Esophagus (tissue), 2 donors: ENCODE data around the gene CHTF8. TPM values are rescaled to one million over a fixed set of nuclear protein-coding genes. Genes with fewer than 3 reads are reported as not detected.
A peak's percentile ranks its signal among the peaks of the same experiment; 100 is the strongest.
"Not testable (repeated sequence)": the region's sequence is repeated elsewhere in the genome, so short reads cannot be mapped to it uniquely, and the experiment has no call there.

ENCODE experiments used
- H3K27ac ChIP-seq, 2 donors: one replicate each; pipeline ENCODE4 v1.5.1; 2013; ENCODE audit warnings: low read depth in 2 of 2, mild to moderate bottlenecking in 2 of 2, inconsistent platforms in 1 of 2, low read length in 1 of 2, moderate library complexity in 1 of 2
- H3K27me3 ChIP-seq, 2 donors: one replicate each; pipeline ENCODE4 v1.6.1; 2013; ENCODE audit warnings: low read length in 2 of 2, control low read depth in 1 of 2, mild to moderate bottlenecking in 1 of 2; ENCODE audit not compliant: insufficient read depth in 2 of 2, control insufficient read depth in 1 of 2
- H3K36me3 ChIP-seq, 2 donors: one replicate each; pipeline ENCODE4 v1.6.1; 2013; ENCODE audit warnings: low read length in 1 of 2; ENCODE audit not compliant: control insufficient read depth in 2 of 2, insufficient read depth in 2 of 2
- H3K4me1 ChIP-seq, 2 donors: one replicate each; pipeline ENCODE4 v1.6.1; 2013; ENCODE audit warnings: low read length in 1 of 2; ENCODE audit not compliant: control insufficient read depth in 2 of 2, insufficient read depth in 2 of 2
- H3K4me3 ChIP-seq, 2 donors: one replicate each; pipeline ENCODE4 v1.5.1; 2013; ENCODE audit warnings: low read length in 2 of 2, mild to moderate bottlenecking in 2 of 2, low read depth in 1 of 2, moderate library complexity in 1 of 2
- H3K9me3 ChIP-seq, 2 donors: one replicate each; pipeline ENCODE4 v1.6.1; 2013; ENCODE audit warnings: mild to moderate bottlenecking in 2 of 2, low read depth in 1 of 2, low read length in 1 of 2, moderate library complexity in 1 of 2; ENCODE audit not compliant: control insufficient read depth in 2 of 2, insufficient read depth in 1 of 2
- WGBS, 2 donors: extraction: QIAGEN DNeasy Blood & Tissue Kit; methylation state at CpG; one replicate each; pipeline ENCODE4 v1.1.7; 2013; 5-methylcytosine and 5-hydroxymethylcytosine counted together
- polyA plus RNA-seq, 2 donors: library from polyadenylated mRNA; stranded (reverse); fragments of 200-250 nt; gene quantifications; one replicate each; pipeline ENCODE4 v1.2.3, GENCODE V29; 2013
- donor health status: healthy with polysubstance abuse.
- donor health status: Bipolar disorder and iron deficiency.

CHTF8 gene
- polyA plus RNA-seq, 2 donors, result 18.8 to 43.5 TPM

DNA sequence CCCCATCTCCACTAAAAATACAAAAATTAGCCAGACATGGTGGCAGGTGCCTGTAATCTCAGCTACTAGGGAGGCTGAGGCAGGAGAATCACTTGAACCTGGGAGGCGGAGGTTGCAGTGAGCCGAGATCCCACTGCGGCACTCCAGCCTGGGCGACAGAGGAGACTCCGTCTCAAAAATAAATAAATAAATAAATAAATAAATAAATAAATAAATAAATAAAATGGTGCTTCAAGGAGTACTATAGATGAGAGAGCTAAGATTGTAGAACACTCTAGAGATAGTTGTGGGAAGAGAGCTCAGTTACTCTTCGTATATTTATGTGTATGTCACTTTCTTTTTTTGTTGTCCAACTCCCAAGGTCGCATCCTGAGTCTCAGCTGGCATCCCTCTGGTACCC lies 7.1 kb upstream of the CHTF8 start:
- 96% methylated on average over 7 of the region's 7 CpGs for WGBS, 2 donors
- not testable (repeated sequence) for H3K4me1 ChIP-seq, H3K9me3 ChIP-seq, H3K27me3 ChIP-seq, H3K4me3 ChIP-seq, H3K27ac ChIP-seq
- H3K36me3 ChIP-seq, result peaks cover 8 to 19% of the 10 kb centered on the region in 2 donors

DNA sequence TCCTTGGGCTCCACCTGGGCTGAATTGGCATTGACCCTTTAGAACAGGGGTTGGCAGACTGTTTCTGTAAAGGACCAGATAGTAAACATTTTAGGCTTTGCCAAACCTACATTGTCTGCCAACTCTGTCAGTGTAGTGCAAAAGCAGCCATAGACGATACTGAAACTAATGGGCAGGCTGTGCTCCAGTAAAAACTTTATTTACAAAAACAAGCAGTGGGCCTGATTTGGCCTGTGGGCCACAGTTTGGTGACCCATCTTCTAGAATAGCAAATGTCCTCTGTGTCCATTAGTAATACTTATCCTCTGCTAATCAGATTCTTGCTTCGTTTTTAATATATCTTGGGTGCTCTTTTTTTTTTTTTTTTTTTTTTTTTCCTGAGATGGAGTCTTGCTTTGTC lies 6.2 kb upstream of the CHTF8 start:
- no peaks in the 10 kb centered on the region for H3K27me3 ChIP-seq
- H3K9me3 ChIP-seq, result no peaks in the 10 kb centered on the region
- H3K36me3 ChIP-seq, result peaks cover 8 to 19% of the 10 kb centered on the region in 2 donors
- H3K4me1 ChIP-seq, result no peaks in the 10 kb centered on the region
- H3K4me3 ChIP-seq, result no peak overlapping the region
- WGBS, 2 donors, result 83 to 85% methylated on average over 2 of the region's 2 CpGs
- H3K27ac ChIP-seq, result no peak overlapping the region

DNA sequence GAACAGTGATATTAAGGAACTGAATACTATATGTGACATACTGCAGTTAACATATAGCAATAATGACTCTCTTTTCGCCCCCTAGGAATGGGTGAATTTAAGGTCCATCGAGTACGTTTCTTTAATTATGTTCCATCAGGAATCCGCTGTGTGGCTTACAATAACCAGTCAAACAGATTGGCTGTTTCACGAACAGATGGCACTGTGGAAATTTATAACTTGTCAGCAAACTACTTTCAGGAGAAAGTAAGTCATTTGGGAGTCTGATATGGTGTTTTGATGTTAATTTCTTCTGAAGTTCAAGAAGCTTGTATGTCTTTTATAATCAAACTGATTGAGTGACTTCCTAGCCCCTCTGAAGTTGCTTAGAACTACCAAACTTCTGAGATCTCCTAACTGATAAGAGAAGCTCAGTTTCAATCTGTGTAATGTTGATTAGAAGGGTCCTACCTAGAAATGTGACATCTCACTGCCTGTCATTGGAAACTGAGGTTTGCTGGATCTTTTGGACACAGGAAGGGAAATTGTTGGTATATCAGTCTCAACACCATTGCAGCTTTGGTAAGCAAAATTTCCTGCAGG lies 1.1 kb upstream of the CHTF8 start:
- H3K27me3 ChIP-seq, result no peaks in the 10 kb centered on the region
- WGBS, 2 donors, result 29 to 32% methylated on average over 5 of the region's 5 CpGs
- no peaks in the 10 kb centered on the region for H3K9me3 ChIP-seq
- peaks cover 3 to 8% of the 10 kb centered on the region in 2 donors for H3K36me3 ChIP-seq
- no peak overlapping the region for H3K27ac ChIP-seq
- H3K4me3 ChIP-seq, result peak overlapping the region; percentile 94 to 97
- H3K4me1 ChIP-seq, result no peaks in the 10 kb centered on the region

DNA sequence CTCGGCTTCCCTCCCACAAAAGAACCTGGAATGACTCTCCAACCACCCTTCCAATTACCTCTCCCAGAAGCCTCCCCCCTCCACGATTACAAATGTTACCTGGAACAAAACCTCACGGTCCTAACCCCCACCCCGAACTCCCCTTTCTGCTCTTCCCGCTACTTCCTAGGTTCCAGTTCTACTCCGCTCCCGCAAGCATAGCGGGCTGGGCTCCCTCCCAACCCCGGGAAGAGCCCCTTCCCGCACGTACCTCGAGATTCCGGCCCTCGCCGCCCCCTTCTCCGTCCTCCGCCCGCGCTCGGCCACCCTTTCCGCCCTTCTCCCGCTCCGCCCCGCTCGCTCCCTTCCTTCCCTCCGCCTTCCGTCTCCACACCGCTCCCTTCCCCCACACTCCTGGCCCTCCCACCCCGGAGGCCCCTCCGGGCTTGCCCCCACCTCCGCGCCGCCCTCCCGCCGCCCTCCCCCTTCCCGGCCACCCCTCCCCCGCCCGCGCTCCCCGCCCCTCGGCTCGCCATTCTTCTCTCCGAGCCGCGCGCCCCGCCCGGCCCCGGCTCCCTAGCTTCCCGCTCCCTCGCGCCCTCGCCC lies 457 bp downstream of the CHTF8 start:
- H3K27me3 ChIP-seq, result no peaks in the 10 kb centered on the region
- no peaks in the 10 kb centered on the region for H3K4me1 ChIP-seq
- H3K27ac ChIP-seq, result peak overlapping the region; percentile 97 to 98
- WGBS, 2 donors, result 1% methylated on average over 31 to 52 of the region's 53 CpGs
- peaks cover 0 to 6% of the 10 kb centered on the region in 2 donors for H3K36me3 ChIP-seq
- H3K4me3 ChIP-seq, result peak overlapping the region; percentile 94 to 97
- H3K9me3 ChIP-seq, result no peaks in the 10 kb centered on the region

DNA sequence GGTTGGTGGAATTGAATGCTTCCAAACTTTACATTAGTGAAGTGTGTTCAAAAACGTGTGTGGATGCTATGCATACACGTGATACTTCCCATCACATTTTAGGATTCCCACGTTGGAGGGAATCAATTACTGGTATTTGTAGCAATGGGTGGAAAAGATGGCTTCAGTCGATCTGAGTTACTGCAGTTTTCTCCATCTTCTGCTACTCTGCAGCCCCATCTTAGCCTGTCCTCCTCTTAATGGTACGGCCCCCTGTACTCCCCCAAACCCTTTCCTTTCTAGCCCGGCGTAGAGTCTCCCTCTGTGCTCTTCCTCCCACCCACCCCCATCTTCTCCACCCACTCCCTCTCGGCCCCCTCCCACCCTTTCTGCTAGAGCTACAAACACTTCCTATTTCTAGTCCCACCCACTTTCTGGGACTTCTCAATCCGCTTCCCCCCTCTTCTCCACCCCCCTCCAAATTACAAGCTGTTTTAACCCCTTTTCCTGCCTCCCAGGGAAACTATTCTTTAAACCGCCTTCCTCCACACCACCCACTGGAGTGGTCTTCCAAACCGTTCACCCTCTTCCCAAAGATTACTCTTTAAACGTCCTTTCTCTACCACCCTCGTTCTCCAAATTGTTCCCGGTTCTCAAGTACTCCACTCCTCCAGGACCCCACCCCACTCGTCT lies 1.1 kb downstream of the CHTF8 start:
- Histone ChIP-seq H3K27ac (peak overlapping the region; percentile 97 to 98), H3K4me3 (peak overlapping the region; percentile 94 to 97), H3K9me3 (no peaks in the 10 kb centered on the region), H3K36me3 (peaks cover 0 to 2% of the 10 kb centered on the region in 2 donors), H3K4me1 (no peaks in the 10 kb centered on the region), H3K27me3 (no peaks in the 10 kb centered on the region)
- WGBS, 2 donors, result 1 to 2% methylated on average over 15 of the region's 15 CpGs

DNA sequence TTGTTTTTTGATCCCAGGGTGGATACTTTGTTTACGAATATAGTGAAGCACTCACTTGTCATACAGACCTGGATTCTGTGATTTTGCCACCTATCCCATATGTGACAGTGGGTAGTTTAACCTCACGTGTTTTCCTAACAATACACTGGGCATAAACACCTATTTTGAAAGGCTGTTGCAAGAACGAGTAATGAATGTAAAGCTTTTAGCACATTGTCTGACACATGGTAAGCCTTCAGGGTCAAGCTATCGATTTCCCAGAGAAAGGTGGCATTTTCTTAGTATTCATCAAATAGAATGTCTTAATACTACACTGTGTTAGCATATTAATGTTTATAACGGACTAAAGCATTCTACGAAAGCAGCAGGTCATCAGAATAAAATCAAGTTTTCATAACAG lies 1.9 kb downstream of the CHTF8 start:
- Histone ChIP-seq H3K27me3 (no peaks in the 10 kb centered on the region), H3K27ac (no peak overlapping the region), H3K36me3 (no peaks in the 10 kb centered on the region), H3K4me1 (no peaks in the 10 kb centered on the region), H3K9me3 (no peaks in the 10 kb centered on the region), H3K4me3 (no peak overlapping the region)
- 53 to 56% methylated on average over 6 of the region's 6 CpGs for WGBS, 2 donors

DNA sequence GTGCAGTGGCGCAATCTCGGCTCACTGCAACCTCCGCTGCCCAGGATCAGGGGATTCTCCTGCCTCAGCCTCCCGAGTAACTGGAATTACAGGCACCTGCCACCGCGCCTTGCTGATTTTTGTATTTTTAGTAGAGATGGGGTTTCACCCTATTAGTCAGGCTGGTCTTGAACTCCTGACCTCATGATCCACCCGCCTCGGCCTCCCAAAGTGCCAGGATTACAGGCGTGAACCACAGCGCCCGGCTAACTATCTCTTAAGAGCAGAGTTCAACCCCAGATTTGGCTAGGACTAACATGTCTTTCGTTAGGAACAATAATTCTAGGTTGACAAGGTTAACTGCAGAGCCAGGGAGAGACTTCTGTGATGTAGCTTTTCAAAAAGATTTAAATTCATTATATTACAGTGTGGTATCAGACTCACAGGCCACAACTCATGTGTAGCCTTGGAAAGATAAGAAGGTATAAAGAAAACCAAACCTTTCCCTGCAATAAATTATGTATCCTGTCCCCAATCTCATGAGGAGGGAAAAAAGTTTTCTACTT lies 4.3 kb downstream of the CHTF8 start:
- no peaks in the 10 kb centered on the region for H3K36me3 ChIP-seq
- H3K27ac ChIP-seq, result no peak overlapping the region
- H3K4me1 ChIP-seq, result no peaks in the 10 kb centered on the region
- H3K27me3 ChIP-seq, result no peaks in the 10 kb centered on the region
- no peaks in the 10 kb centered on the region for H3K9me3 ChIP-seq
- H3K4me3 ChIP-seq, result no peak overlapping the region
- 87 to 88% methylated on average over 12 of the region's 12 CpGs for WGBS, 2 donors

DNA sequence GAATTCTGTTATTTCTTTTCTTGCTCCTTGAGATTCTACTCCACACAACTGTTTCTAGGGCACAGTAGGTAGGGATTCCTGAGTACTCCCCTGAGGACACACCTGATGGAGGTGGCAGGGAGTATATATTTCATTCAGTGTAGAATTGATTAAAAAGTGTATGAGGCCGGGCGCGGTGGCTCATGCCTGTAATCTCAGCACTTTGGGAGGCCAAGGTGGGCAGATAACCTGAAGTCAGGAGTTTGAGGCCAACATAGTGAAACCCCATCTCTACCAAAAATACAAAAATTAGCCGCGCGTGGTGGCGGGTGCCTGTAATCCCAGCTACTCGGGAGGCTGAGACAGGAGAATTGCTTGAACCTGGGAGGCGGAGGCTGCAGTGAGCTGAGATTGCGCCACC lies 5.6 kb downstream of the CHTF8 start:
- H3K27ac ChIP-seq, H3K36me3 ChIP-seq, H3K27me3 ChIP-seq, H3K4me1 ChIP-seq, H3K4me3 ChIP-seq, H3K9me3 ChIP-seq: not testable (repeated sequence)
- WGBS, 2 donors, result 95 to 97% methylated on average over 10 of the region's 10 CpGs

DNA sequence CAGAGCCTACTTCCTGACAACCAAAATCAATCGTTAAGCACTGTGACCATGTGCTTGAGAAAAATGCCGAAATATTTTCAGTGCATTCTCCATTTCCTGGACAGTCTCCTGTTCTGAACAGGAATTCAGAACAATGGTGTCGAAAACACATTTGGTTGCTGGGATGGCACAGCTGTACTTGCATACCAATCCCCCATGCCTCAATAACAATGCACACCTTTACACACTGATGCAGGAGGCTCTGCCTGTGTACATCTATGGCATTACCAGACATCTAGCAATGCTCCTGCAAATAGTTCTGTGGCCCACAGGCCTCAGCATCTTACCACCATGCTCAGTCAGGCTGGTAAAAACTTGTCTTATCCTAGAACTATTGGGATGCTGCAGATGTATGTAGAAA lies 6.2 kb downstream of the CHTF8 start:
- no peaks in the 10 kb centered on the region for H3K9me3 ChIP-seq
- 67 to 80% methylated on average over 3 of the region's 3 CpGs for WGBS, 2 donors
- no peak overlapping the region for H3K27ac ChIP-seq
- no peak overlapping the region for H3K4me3 ChIP-seq
- H3K27me3 ChIP-seq, result no peaks in the 10 kb centered on the region
- H3K36me3 ChIP-seq, result no peaks in the 10 kb centered on the region
- no peaks in the 10 kb centered on the region for H3K4me1 ChIP-seq
